Activated CD4-positive, alpha-beta T cell treated with anti-CD3 and anti-CD28 coated beads, Interleukin-2, amount 10 ng/mL, durations not matched to agents 24 days and 14 days (primary cell): ENCODE results near the gene SMO. TPM values are rescaled to one million over a fixed set of nuclear protein-coding genes. Genes with fewer than 3 reads are reported as not detected.
A peak's percentile ranks its signal among the peaks of the same experiment; 100 is the strongest.
"Not testable (repeated sequence)": the region's sequence is repeated elsewhere in the genome, so short reads cannot be mapped to it uniquely, and the experiment has no call there.

ENCODE experiments used
- DNase-seq: peaks from one replicate; pipeline ENCODE4 v3.0.0; 2022
- H3K27ac Mint-ChIP-seq: one replicate; pipeline ENCODE4 v1.8.0; 2022; ENCODE audit warnings: mild to moderate bottlenecking, mixed read lengths
- H3K27me3 Mint-ChIP-seq: one replicate; pipeline ENCODE4 v1.8.0; 2022; ENCODE audit warnings: mixed read lengths
- H3K36me3 Mint-ChIP-seq: one replicate; pipeline ENCODE4 v1.8.0; 2022; ENCODE audit warnings: low read depth, mild to moderate bottlenecking, mixed read lengths
- H3K4me1 Mint-ChIP-seq: one replicate; pipeline ENCODE4 v1.8.0; 2021; ENCODE audit warnings: mixed read lengths
- H3K4me3 Mint-ChIP-seq: one replicate; pipeline ENCODE4 v1.8.0; 2022; ENCODE audit warnings: mild to moderate bottlenecking, moderate library complexity, mixed read lengths
- H3K9me3 Mint-ChIP-seq: one replicate; pipeline ENCODE4 v1.8.0; 2021; ENCODE audit warnings: mixed read lengths
- intact Hi-C: fragments of 100-400 bp; cut with micrococcal nuclease; formaldehyde crosslinking; loops from one replicate; pipeline ENCODE4 v1.15.1; 2023
- total RNA-seq: library from RNA; stranded (reverse); gene quantifications from 2 replicates; pipeline ENCODE4 v1.2.3, GENCODE V29; 2022

Gene SMO
- total RNA-seq, 1 donor from 2014 or later = 0.37 TPM

DNA sequence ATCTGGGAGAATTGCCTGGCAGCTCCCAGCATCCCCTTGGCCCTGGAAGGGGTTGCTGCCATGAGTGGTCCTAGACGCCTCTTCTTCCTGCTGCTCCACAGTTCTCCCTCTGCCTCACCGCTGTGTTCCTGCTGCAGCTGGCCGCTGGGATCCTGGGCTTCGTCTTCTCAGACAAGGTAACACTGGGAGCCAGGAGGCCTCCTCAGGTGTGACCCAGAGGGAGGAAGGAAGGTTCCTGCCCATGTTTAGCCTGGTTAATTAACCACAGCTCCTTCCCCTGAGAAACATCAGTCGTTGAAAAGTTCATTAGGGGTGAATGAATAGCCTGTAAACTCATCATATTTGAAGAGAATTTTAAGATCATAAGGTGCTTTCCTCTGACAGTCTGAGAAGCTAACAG lies 25.7 kb upstream of the SMO start:
- Mint-ChIP-seq H3K4me1 (peaks cover 5% of the 10 kb centered on the region), H3K4me3 (no peak overlapping the region), H3K27ac (no peak overlapping the region), H3K9me3 (no peaks in the 10 kb centered on the region), H3K27me3 (peaks cover 2% of the 10 kb centered on the region), H3K36me3 (no peaks in the 10 kb centered on the region)
- no peak for DNase-seq
- intact Hi-C loops = no loop called here

DNA sequence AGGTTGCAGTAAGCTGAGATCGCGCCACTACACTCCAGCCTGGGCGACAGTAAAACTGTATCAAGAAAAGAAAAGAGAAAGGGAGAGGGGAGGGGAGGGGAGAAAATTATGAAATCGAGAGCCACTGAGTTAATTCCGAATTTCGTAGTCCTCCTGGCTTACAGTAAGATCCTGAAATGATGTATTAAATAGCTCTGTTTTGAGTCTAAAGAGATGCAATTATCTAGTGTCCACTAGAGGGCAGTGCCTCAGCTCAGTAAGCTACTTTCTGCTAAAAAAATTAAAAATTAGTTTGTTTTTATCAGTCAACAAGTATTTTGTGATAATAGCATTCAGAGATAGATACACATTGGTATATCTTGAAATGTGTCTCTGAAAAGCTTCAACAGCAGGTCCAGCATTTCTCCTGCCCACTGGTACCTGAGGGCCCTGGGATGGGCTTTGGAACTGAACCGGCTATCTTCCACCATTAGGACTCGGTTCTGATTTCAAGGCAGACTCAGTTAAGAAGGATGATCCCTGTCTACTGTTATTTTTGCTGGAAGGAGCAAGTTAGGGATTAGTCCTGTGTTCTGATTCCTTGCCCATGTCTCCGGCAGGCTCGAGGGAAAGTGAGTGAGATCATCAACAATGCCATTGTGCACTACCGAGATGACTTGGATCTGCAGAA lies 24.4 kb upstream of the SMO start:
- no peak overlapping the region for H3K27ac Mint-ChIP-seq

DNA sequence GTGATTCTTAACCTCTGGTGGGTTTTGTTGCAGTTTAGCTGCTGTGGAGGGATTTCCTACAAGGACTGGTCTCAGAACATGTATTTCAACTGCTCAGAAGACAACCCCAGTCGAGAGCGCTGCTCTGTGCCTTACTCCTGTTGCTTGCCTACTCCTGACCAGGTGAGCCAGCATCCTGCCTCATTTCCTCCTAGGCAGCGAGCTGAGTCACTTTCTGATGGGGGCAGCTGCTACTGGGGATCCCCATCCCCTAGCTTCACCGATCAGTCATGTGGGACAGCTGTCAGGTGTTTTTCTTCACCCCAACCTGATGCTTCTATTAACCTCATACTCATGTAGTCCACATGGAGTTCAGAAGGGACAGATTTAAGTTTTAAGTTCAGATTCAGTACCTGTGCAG lies 21.7 kb upstream of the SMO start:
- Mint-ChIP-seq H3K27ac (no peak overlapping the region), H3K27me3 (peaks cover 18% of the 10 kb centered on the region), H3K4me1 (peaks cover 17% of the 10 kb centered on the region), H3K36me3 (no peaks in the 10 kb centered on the region), H3K4me3 (no peak overlapping the region), H3K9me3 (no peaks in the 10 kb centered on the region)
- no peak for DNase-seq
- intact Hi-C loops = no loop called here

More for the DNA sequence above, 24.4 kb upstream of the SMO start:
- H3K9me3 Mint-ChIP-seq = no peaks in the 10 kb centered on the region
- H3K4me1 Mint-ChIP-seq = peaks cover 10% of the 10 kb centered on the region
- peaks cover 5% of the 10 kb centered on the region for H3K27me3 Mint-ChIP-seq
- peak; percentile 65 for DNase-seq
- no peaks in the 10 kb centered on the region for H3K36me3 Mint-ChIP-seq
- H3K4me3 Mint-ChIP-seq = no peak overlapping the region
- intact Hi-C loops = loop anchor here (1.0 kb wide), 1 partner anchor 46 kb away; no protein-coding TSS in a partner anchor

DNA sequence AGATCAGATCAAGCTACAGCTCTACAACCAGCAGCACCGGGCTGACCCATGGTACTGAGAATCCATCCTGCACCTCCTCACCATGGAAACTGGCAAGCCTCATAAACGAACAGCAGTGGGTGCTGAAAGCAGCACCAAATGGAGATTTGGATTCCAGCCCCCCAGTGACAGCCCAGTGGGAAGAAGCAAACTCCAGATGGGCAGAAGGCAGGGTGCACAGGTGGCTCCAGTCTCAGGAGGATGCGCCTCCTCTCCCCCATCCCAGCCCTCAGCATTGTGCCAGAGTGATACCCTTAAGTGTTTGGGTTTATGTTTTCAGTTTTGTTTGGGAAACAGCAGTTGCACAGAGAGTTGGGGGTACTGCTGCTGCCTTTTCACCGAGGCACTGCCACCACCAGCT lies 20.6 kb upstream of the SMO start:
- peaks cover 19% of the 10 kb centered on the region for H3K27me3 Mint-ChIP-seq
- DNase-seq = no peak
- H3K27ac Mint-ChIP-seq = no peak overlapping the region
- intact Hi-C loops = no loop called here
- H3K4me1 Mint-ChIP-seq = peaks cover 17% of the 10 kb centered on the region
- peak overlapping the region; percentile 66 for H3K4me3 Mint-ChIP-seq
- no peaks in the 10 kb centered on the region for H3K36me3 Mint-ChIP-seq
- no peaks in the 10 kb centered on the region for H3K9me3 Mint-ChIP-seq

- DNase-seq = no peak
- Mint-ChIP-seq H3K27ac (no peak overlapping the region), H3K36me3 (no peaks in the 10 kb centered on the region), H3K9me3 (no peaks in the 10 kb centered on the region), H3K27me3 (peaks cover 19% of the 10 kb centered on the region), H3K4me3 (peak overlapping the region; percentile 66), H3K4me1 (peaks cover 16% of the 10 kb centered on the region)
- intact Hi-C loops = no loop called here
These were observed 20.0 kb upstream of the SMO start for GRCh38 chr7:129168231-129169021.

DNA sequence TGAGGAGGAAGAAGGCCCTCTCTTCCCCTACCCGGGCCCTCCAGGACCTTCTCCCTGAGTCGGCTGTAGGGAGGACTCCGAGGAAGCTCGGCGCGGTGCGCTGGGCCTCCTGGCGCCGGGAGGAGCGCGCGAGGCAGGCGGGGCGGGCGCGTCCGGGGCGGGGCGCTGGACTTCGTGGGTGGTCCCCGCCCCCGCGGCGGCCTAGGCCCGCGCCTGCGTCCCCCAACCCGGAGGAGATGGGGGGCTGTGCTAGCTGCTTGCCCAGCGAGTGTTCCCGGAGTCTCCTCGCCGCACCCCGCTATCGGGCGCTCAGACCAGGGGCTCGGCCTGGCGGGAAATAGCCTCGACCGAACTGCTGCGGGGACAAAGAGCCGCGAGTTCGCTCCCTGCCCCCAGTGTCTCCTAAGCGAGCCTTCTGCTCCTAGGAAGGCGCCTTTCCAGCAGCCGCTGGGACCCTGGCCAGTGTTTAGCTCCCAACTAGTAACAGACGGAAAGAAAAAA lies 19.2 kb upstream of the SMO start:
- Mint-ChIP-seq H3K4me1 (peaks cover 16% of the 10 kb centered on the region), H3K9me3 (no peaks in the 10 kb centered on the region), H3K27me3 (peaks cover 19% of the 10 kb centered on the region), H3K4me3 (peak overlapping the region; percentile 77), H3K36me3 (no peaks in the 10 kb centered on the region), H3K27ac (no peak overlapping the region)
- peak; percentile 85 for DNase-seq
- intact Hi-C loops = no loop called here

- no peak for DNase-seq
- H3K27me3 Mint-ChIP-seq = peaks cover 23% of the 10 kb centered on the region
- no peak overlapping the region for H3K27ac Mint-ChIP-seq
- H3K36me3 Mint-ChIP-seq = no peaks in the 10 kb centered on the region
- H3K4me3 Mint-ChIP-seq = peak overlapping the region; percentile 77
- no peaks in the 10 kb centered on the region for H3K9me3 Mint-ChIP-seq
- H3K4me1 Mint-ChIP-seq = peaks cover 16% of the 10 kb centered on the region
- intact Hi-C loops = no loop called here
These were observed 18.6 kb upstream of the SMO start for GRCh38 chr7:129169686-129170440.

DNA sequence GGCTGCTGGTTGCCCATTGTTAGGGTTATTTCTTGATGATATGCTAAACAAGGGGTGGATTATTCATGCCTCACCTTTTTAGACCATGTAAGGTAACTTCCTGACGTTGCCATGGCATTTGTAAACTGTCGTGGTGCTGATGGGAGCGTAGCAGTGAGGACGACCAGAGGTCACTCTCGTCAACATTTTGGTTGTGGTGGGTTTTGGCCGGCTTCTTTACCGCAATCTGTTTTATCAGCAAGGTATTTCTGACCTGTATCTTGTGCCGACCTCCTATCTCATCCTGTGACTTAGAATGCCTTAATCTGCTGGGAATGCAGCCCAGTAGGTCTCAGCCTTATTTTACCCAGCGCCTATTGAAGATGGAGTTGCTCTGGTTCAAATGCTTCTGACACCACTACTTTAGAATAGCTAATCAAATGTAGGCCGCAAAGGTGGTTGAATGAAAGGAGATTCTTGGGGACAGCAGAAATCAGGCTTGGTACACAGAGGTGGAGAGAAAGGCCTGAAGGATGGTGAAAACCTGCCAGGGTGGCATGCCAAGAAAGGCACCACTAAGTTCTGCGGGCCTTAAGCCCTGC lies 17.9 kb upstream of the SMO start:
- no peaks in the 10 kb centered on the region for H3K36me3 Mint-ChIP-seq
- H3K27ac Mint-ChIP-seq = no peak overlapping the region
- DNase-seq = no peak
- no peaks in the 10 kb centered on the region for H3K9me3 Mint-ChIP-seq
- peaks cover 16% of the 10 kb centered on the region for H3K4me1 Mint-ChIP-seq
- H3K27me3 Mint-ChIP-seq = peaks cover 23% of the 10 kb centered on the region
- intact Hi-C loops = no loop called here
- no peak overlapping the region for H3K4me3 Mint-ChIP-seq

DNA sequence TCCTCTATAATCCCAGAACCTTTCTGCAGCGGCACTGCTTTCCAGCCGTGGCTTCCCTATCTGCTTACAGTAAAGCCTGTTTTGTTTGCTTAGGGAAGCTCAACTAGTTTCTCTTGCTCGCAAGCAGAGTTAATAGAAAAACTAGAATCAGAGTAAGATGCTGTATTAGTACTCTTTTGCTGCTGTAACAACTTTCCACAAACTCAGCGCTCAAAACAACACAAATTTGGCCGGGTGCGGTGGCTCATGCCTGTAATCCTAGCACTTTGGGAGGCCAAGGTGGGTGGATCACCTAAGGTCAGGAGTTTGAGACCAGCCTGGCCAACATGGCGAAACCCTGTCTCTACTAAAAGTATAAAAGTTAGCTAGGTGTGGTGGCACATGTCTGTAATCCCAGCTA lies 14.6 kb upstream of the SMO start:
- H3K9me3 Mint-ChIP-seq, H3K36me3 Mint-ChIP-seq, H3K4me3 Mint-ChIP-seq, DNase-seq, H3K27ac Mint-ChIP-seq, intact Hi-C loops, H3K4me1 Mint-ChIP-seq: not testable (repeated sequence)
- peaks cover 35% of the 10 kb centered on the region for H3K27me3 Mint-ChIP-seq

DNA sequence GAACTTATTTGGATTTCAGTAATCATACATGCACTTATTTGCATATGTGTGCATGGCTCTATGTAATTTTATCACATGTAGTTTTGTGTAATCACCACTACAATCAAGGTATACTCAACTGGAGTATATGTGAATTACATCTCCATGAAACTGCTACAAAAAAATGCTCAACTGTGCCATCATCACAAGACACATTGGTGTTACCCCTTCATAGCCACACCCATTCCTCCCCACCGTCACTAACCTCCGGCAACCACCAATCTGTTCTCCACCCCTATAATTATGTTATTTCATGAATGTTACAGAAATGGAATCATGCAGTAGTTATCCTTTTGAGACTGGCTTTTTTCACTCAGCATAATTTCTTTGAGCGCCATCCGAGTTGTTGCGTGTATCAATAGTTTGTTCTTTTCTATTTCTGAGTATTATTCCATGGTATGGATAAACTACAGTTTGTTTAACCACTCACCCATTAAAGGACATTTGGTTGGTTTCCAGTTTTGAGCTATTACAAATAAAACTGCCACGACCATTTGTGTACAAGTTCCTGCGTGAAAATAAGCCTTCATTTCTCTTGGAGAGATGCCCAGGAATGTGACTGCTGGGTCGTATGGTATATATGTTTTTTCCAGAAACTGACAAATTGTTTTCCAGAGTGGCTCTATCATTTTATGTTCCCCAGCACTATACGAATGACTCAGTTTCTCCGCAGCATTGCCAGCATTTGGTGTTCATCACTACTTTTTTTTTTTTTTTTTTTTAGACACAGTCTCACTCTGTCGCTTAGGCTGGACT lies 11.3 kb upstream of the SMO start:
- H3K4me1 Mint-ChIP-seq = peaks cover 1% of the 10 kb centered on the region
- no peaks in the 10 kb centered on the region for H3K36me3 Mint-ChIP-seq
- no peaks in the 10 kb centered on the region for H3K9me3 Mint-ChIP-seq
- intact Hi-C loops = no loop called here
- no peak for DNase-seq
- H3K27ac Mint-ChIP-seq = no peak overlapping the region
- peaks cover 33% of the 10 kb centered on the region for H3K27me3 Mint-ChIP-seq
- H3K4me3 Mint-ChIP-seq = no peak overlapping the region

- Mint-ChIP-seq H3K27ac (no peak overlapping the region), H3K4me1 (peaks cover 4% of the 10 kb centered on the region), H3K27me3 (peaks cover 43% of the 10 kb centered on the region), H3K9me3 (no peaks in the 10 kb centered on the region), H3K36me3 (no peaks in the 10 kb centered on the region), H3K4me3 (no peak overlapping the region)
- DNase-seq = no peak
- intact Hi-C loops = no loop called here
These were observed 3.3 kb upstream of the SMO start for GRCh38 chr7:129184981-129185670.

GRCh38 chr7:129186749-129187260 lies 1.6 kb upstream of the SMO start:
- Mint-ChIP-seq H3K4me3 (no peak overlapping the region), H3K9me3 (no peaks in the 10 kb centered on the region), H3K4me1 (peaks cover 4% of the 10 kb centered on the region), H3K27me3 (peaks cover 52% of the 10 kb centered on the region), H3K36me3 (no peaks in the 10 kb centered on the region), H3K27ac (no peak overlapping the region)
- intact Hi-C loops = no loop called here
- DNase-seq = no peak
